SK-N-SH (cell line): ENCODE measurements around the gene ST6GALNAC1. TPM values are rescaled to one million over a fixed set of nuclear protein-coding genes. Genes with fewer than 3 reads are reported as not detected.
A peak's percentile ranks its signal among the peaks of the same experiment; 100 is the strongest.

ENCODE experiments used
- CTCF ChIA-PET: fragments of 300-600, 350-600 bp; formaldehyde crosslinking; extraction: SDS; loops from one replicate; lab custom pipeline; 2021; lab: Yijun Ruan, JAX
- POLR2A ChIA-PET: fragments of 350-600 bp; sonication (Branson Sonifier 250); formaldehyde crosslinking; extraction: SDS; loops from one replicate; lab custom pipeline; 2020; ENCODE audit warnings: antibody characterized with exemption, inconsistent platforms; lab: Yijun Ruan, JAX
- DNase-seq: peaks from one replicate; pipeline ENCODE4 v3.0.0; 2012
- H2AFZ ChIP-seq: fragments of 200-600 bp; sonication (generic); 2 replicates; pipeline ENCODE4 v1.8.1; 2016; ENCODE audit warnings: antibody characterized with exemption, mild to moderate bottlenecking, low read depth
- H3F3A ChIP-seq: fragments of 200-600 bp; sonication (generic); replicated peaks from 2 replicates; pipeline ENCODE3; 2016; ENCODE audit warnings: antibody characterized with exemption, mild to moderate bottlenecking; ENCODE audit not compliant: insufficient read depth
- H3K27ac ChIP-seq, 2 experiments: fragments of 200-500 bp in 1 of 2; fragments of 200-600 bp in 1 of 2; sonication (Bioruptor generic) in 1 of 2; sonication (generic), shearing (Covaris generic) in 1 of 2; 2 replicates each; pipeline versions ENCODE4 v1.5.1 to v1.6.1; 2014 to 2016; ENCODE audit warnings: low read depth in 2 of 2, inconsistent platforms in 1 of 2, low read length in 1 of 2, mild to moderate bottlenecking in 1 of 2, mixed read lengths in 1 of 2
- H3K27me3 ChIP-seq: fragments of 200-600 bp; sonication (generic), shearing (Covaris generic); 2 replicates; pipeline ENCODE4 v1.6.1; 2016; ENCODE audit warnings: mixed run types; ENCODE audit not compliant: insufficient read depth
- H3K36me3 ChIP-seq, 2 experiments: fragments of 200-500 bp in 1 of 2; fragments of 200-600 bp in 1 of 2; sonication (Bioruptor generic) in 1 of 2; sonication (generic) in 1 of 2; replicated peaks in 1 of 2; 2 replicates each; pipeline versions ENCODE3 to v1.5.1; 2014 to 2016; ENCODE audit warnings: low read length in 1 of 2, mild to moderate bottlenecking in 1 of 2; ENCODE audit not compliant: insufficient read depth in 2 of 2, control insufficient read depth in 1 of 2
- H3K4me1 ChIP-seq, 2 experiments: fragments of 200-500 bp in 1 of 2; fragments of 200-600 bp in 1 of 2; sonication (Bioruptor generic) in 1 of 2; sonication (generic), shearing (Covaris generic) in 1 of 2; 2 replicates each; pipeline versions ENCODE4 v1.5.1 to v1.6.1; 2014 to 2016; ENCODE audit warnings: low read depth in 1 of 2, low read length in 1 of 2, mixed run types in 1 of 2; ENCODE audit not compliant: insufficient read depth in 2 of 2, control insufficient read depth in 1 of 2
- H3K4me2 ChIP-seq: fragments of 200-600 bp; sonication (generic), shearing (Covaris generic); 2 replicates; pipeline ENCODE4 v1.6.1; 2017; ENCODE audit warnings: mixed run types
- H3K4me3 ChIP-seq, 2 experiments: fragments of 200-500 bp in 1 of 2; fragments of 200-600 bp in 1 of 2; sonication (Bioruptor generic) in 1 of 2; sonication (generic), shearing (Covaris generic) in 1 of 2; 2 replicates each; pipeline versions ENCODE4 v1.5.1 to v1.8.1; 2014 to 2016; ENCODE audit warnings: low read depth in 2 of 2, inconsistent platforms in 1 of 2, low read length in 1 of 2, mild to moderate bottlenecking in 1 of 2, mixed read lengths in 1 of 2, moderate library complexity in 1 of 2
- H3K79me2 ChIP-seq: fragments of 200-600 bp; sonication (generic); 2 replicates; pipeline ENCODE4 v1.8.1; 2017; ENCODE audit warnings: mild to moderate bottlenecking; ENCODE audit not compliant: insufficient read depth
- H3K9ac ChIP-seq: fragments of 200-600 bp; sonication (generic); 2 replicates; pipeline ENCODE4 v1.6.1; 2017; ENCODE audit warnings: mixed run types
- H3K9me2 ChIP-seq: fragments of 200-600 bp; sonication (generic); 2 replicates; pipeline ENCODE4 v1.6.1; 2017; ENCODE audit warnings: mixed run types
- H3K9me3 ChIP-seq: fragments of 200-600 bp; sonication (generic); 2 replicates; pipeline ENCODE4 v1.6.1; 2017; ENCODE audit warnings: mixed run types, mild to moderate bottlenecking, moderate library complexity
- H4K20me1 ChIP-seq: fragments of 200-600 bp; sonication (generic); 2 replicates; pipeline ENCODE4 v1.6.1; 2017; ENCODE audit warnings: mild to moderate bottlenecking, mixed run types; ENCODE audit not compliant: insufficient read depth
- CHD2 ChIP-seq: fragments of 150-350 bp; IDR thresholded peaks from 2 replicates; pipeline ENCODE4 v1.6.1; 2018; ENCODE audit warnings: low read length; ENCODE audit not compliant: partially characterized antibody
- ELF1 ChIP-seq: IDR thresholded peaks from 2 replicates; pipeline ENCODE4 v1.4.0; 2012
- FOXM1 ChIP-seq: IDR thresholded peaks from 2 replicates; pipeline ENCODE4 v1.4.0; 2012; ENCODE audit warnings: low read depth, mild to moderate bottlenecking
- GATA2 ChIP-seq: sonication (generic); formaldehyde crosslinking; IDR thresholded peaks from 2 replicates; pipeline ENCODE4 v1.5.0; 2020; ENCODE audit warnings: mild to moderate bottlenecking, missing genetic modification reagents
- IRF3 ChIP-seq: fragments of 150-350 bp; IDR thresholded peaks from 2 replicates; pipeline ENCODE4 v1.6.1; 2016; ENCODE audit warnings: mild to moderate bottlenecking, low read depth, low read length
- JUND ChIP-seq: IDR thresholded peaks from 2 replicates; pipeline ENCODE4 v1.4.0; 2012
- MAX ChIP-seq: IDR thresholded peaks from 2 replicates; pipeline ENCODE4 v1.4.0; 2012; ENCODE audit warnings: low read depth
- MEF2A ChIP-seq: IDR thresholded peaks from 2 replicates; pipeline ENCODE4 v1.4.0; 2012; ENCODE audit warnings: low read depth, borderline replicate concordance
- MXI1 ChIP-seq: IDR thresholded peaks from 2 replicates; pipeline ENCODE4 v1.6.1; 2012; ENCODE audit warnings: mild to moderate bottlenecking, low read depth, low read length, improper control_type of control experiment
- NFIC ChIP-seq: IDR thresholded peaks from 2 replicates; pipeline ENCODE4 v1.4.0; 2012; ENCODE audit warnings: borderline replicate concordance
- NRF1 ChIP-seq: IDR thresholded peaks from 2 replicates; pipeline ENCODE4 v1.6.1; 2012; ENCODE audit warnings: low read depth, mild to moderate bottlenecking, low read length
- PBX3 ChIP-seq: IDR thresholded peaks from 2 replicates; pipeline ENCODE4; 2012
- POLR2AphosphoS5 ChIP-seq: IDR thresholded peaks from 2 replicates; pipeline ENCODE4 v1.6.1; 2012; ENCODE audit warnings: low read depth, low read length
- REST ChIP-seq: IDR thresholded peaks from 2 replicates; pipeline ENCODE4 v1.6.1; 2012; ENCODE audit warnings: mild to moderate bottlenecking, low read depth, low read length, moderate library complexity
- RFX5 ChIP-seq: IDR thresholded peaks from 2 replicates; pipeline ENCODE4 v1.6.1; 2012; ENCODE audit warnings: mild to moderate bottlenecking, improper control_type of control experiment, low read length
- RXRA ChIP-seq: IDR thresholded peaks from 2 replicates; pipeline ENCODE4 v1.4.0; 2012; ENCODE audit warnings: low read depth, mild to moderate bottlenecking, borderline replicate concordance
- SIN3A ChIP-seq: IDR thresholded peaks from 2 replicates; pipeline ENCODE4 v1.6.1; 2012; ENCODE audit warnings: low read depth, mild to moderate bottlenecking, low read length, moderate library complexity, borderline replicate concordance
- TAF1 ChIP-seq: IDR thresholded peaks from 2 replicates; pipeline ENCODE4 v1.6.1; 2012; ENCODE audit warnings: low read depth, mild to moderate bottlenecking, low read length, moderate library complexity, borderline replicate concordance
- TCF12 ChIP-seq: IDR thresholded peaks from 2 replicates; pipeline ENCODE4 v1.4.0; 2012
- USF1 ChIP-seq: IDR thresholded peaks from 2 replicates; pipeline ENCODE4 v1.4.0; 2012; ENCODE audit warnings: low read depth, borderline replicate concordance
- USF2 ChIP-seq: fragments of 150-350 bp; IDR thresholded peaks from 2 replicates; pipeline ENCODE4 v1.6.1; 2017; ENCODE audit warnings: antibody characterized with exemption, low read length, low read depth, borderline replicate concordance
- ZBTB33 ChIP-seq: IDR thresholded peaks from 2 replicates; pipeline ENCODE4 v1.4.0; 2012; ENCODE audit warnings: low read depth, borderline replicate concordance
- WGBS: methylation state at CpG from one replicate; pipeline ENCODE4 v1.1.6; 2017; ENCODE audit warnings: low lambda C conversion rate; 5-methylcytosine and 5-hydroxymethylcytosine counted together
- polyA plus RNA-seq, 3 experiments: library from polyadenylated mRNA; depleted of rRNA; stranded (reverse); fragments of >200 nt; gene quantifications; 2 replicates each; pipeline ENCODE4 v1.2.3, GENCODE V29; 2012

ST6GALNAC1 gene
- polyA plus RNA-seq, 1 of the 3 experiments (the other 2 are of a cell fraction) = not detected

GRCh38 chr17:76681222-76682137 is 37.9 kb upstream of the ST6GALNAC1 start:
- peak; percentile 89 for DNase-seq
- Histone ChIP-seq H3K79me2 (no peaks in the 10 kb centered on the region), H3K9ac (no peak overlapping the region), H4K20me1 (peaks cover 7% of the 10 kb centered on the region; the same call in 1 of the 2 replicates), H3K4me1 (peaks cover 0 to 23% of the 10 kb centered on the region in 2 experiments; a peak in 1 of 4 replicates), H3K27ac (peak overlapping the region in 1 of 2 experiments; percentile 23; a peak in 1 of 4 replicates), H2AFZ (no peak overlapping the region), H3K27me3 (no peaks in the 10 kb centered on the region), H3F3A (peaks cover 4% of the 10 kb centered on the region), H3K9me2 (no peaks in the 10 kb centered on the region), H3K4me2 (no peak overlapping the region), H3K9me3 (no peaks in the 10 kb centered on the region), H3K36me3 (peaks cover 21 to 44% of the 10 kb centered on the region in 2 experiments), H3K4me3 (no peak overlapping the region; a peak in 1 of 4 replicates)
- 54% methylated on average over 16 of the region's 16 CpGs for WGBS
- ChIA-PET CTCF (interaction anchor here (0.6 to 12.2 kb wide), 67 partner anchors 9 to 836 kb away, joined by 3 to 255 read pairs (median 4); partner anchors contain the start of genes CYGB, MXRA7, PRCD and ST6GALNAC2), POLR2A (interaction anchor here (0.6 to 2.1 kb wide), 14 partner anchors 10 to 161 kb away, joined by 3 to 8 read pairs (median 4); partner anchors contain the start of gene JMJD6)
- TF ChIP-seq USF1 (no peak), FOXM1 (no peak), CHD2 (no peak), RXRA (no peak), MXI1 (peak; percentile 63), MEF2A (no peak), ELF1 (no peak), REST (no peak), JUND (no peak), PBX3 (no peak), TAF1 (no peak), NFIC (no peak), POLR2AphosphoS5 (no peak), TCF12 (no peak), GATA2 (CRISPR knock-in tag) (no peak), NRF1 (no peak), RFX5 (no peak), USF2 (no peak), ZBTB33 (no peak), SIN3A (peak; percentile 36; the same call in 1 of the 2 replicates), IRF3 (no peak), MAX (no peak)
